Keratinocyte (primary cell): Measurements from ENCODE around the gene SNCAIP.

Source experiments
- CTCF ChIP-seq, 3 experiments: IDR thresholded peaks in 1 of 3; conservative IDR thresholded peaks in 1 of 3; optimal IDR thresholded peaks in 1 of 3; 2 replicates in 2 of 3; 3 replicates in 1 of 3; pipeline versions ENCODE3 to v1.5.1; 2011; ENCODE audit warnings: low read length in 3 of 3, mild to moderate bottlenecking in 3 of 3, moderate library complexity in 2 of 3, control low read depth in 1 of 3, inconsistent platforms in 1 of 3; ENCODE audit not compliant: insufficient read depth in 2 of 3; ENCODE audit errors: extremely low read depth in 1 of 3
- EZH2 ChIP-seq: IDR thresholded peaks from one replicate; pipeline ENCODE4 v1.6.1; 2012; ENCODE audit warnings: inconsistent platforms, mild to moderate bottlenecking, low read length, moderate library complexity

GRCh38 chr5:122400938-122401337, 88.9 kb downstream of the SNCAIP start:
- no peak for TF ChIP-seq CTCF (optimal IDR thresholded peaks at IDR 0.05 in 1 of 3, IDR thresholded peaks at IDR 0.05 in 1 of 3, conservative IDR thresholded peaks at IDR 0.05 in 1 of 3; ENCODE audit: extremely low read depth in 1 of 3, insufficient read depth in 2 of 3, low read length in 3 of 3)
- no peak for TF ChIP-seq EZH2
